ENCODE results near the gene SGSM1.
A peak's percentile ranks its signal among the peaks of the same experiment; 100 is the strongest.
"Not testable (repeated sequence)": the region's sequence is repeated elsewhere in the genome, so short reads cannot be mapped to it uniquely, and the experiment has no call there.

The SGSM1 gene

DNA sequence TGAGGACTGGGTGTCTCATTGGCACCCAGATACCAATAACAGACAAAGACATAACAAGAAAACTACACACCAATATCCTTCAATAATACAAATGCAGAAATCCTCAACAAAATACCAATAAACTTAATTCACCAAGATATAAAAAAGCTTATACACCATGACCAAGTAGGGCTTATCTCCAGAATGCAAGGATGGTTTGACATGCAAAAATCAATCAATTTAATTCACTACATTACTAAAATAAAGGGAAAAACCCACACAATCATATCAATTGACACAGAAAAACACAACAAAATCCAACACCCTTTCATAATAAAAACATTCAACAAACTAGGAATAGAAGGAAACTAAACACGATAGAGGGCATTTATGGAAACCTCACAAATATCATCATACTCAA is 99.9 kb downstream of the SGSM1 start:
- DNase-seq, result no peak

DNA sequence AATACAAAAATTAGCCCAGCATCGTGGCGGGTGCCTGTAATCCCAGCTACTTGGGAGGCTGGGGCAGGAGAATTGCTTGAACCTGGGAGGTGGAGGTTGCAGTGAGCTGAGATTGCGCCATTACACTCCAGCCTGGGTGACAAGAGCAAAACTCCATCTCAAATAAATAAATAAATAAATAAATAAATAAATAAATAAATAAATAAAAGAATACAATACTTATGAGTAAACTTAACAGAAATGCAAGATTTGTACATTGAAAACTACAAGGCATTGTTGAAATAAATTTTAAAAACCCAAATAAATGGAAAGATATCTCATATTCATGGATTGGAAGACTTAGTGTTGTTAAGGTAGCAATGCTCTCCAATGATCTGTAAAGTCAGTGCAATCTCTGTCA is 101.1 kb downstream of the SGSM1 start:
- not testable (repeated sequence) for DNase-seq

GRCh38 chr22:24920029-24920428 is 114.0 kb downstream of the SGSM1 start:
- no peak for DNase-seq

GRCh38 chr22:24925586-24926427 is 119.8 kb downstream of the SGSM1 start:
- DNase-seq, result no peak

DNA sequence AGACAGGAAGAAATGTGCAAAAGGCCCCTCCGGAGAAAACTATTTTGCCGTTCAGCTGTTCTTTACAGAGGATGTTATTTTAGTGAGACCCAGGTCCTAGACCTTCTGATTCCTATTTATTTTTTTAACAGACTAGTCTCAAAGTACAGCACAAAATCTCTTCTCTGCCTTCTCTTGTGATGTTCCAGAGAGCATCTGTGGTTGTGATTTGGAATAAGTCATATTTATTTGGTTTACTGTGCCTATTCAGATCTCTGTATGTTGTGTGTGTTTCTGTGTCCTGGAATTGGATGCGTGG is 120.4 kb downstream of the SGSM1 start:
- DNase-seq, result no peak

- DNase-seq, result no peak
Observed at GRCh38 chr22:24926849-24927579, 121.0 kb downstream of the SGSM1 start.

DNA sequence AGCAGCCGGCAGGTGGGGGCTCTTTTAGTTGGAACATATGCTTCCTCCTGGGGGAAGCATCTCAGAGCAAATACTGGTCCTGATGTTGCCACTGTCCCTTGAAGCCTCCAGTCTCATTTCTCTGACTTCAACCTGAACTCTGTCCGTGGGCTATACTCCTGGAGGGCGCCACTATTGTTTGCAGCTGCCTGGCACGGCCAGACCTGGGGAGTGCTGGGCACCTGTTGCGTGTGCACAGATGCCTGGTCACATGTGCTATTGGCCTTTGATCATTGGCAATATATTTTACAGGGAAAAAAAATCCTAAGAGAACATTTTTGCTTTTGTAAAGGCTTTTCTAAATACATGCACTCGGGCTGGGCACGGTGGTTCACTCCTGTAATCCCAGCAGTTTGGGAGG is 122.3 kb downstream of the SGSM1 start:
- DNase-seq, result no peak

DNA sequence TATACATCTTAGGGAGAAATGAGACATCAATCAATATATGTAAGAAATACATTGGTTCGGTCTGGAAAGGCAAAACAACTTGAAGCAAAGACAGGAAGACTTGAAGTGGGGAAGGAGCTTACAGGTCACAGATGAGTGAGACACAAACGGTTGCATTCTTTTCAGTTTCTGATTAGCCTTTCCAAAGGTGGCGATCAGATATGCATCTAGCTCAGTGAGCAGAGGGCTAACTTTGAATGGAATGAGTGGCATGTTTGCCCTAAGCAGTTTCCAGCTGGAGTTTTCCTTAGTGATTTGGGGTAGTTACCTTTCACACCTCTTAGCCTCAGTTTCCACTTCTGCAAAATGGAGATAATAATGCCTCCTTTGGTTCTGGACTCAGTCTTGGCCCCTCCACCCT is 124.7 kb downstream of the SGSM1 start:
- no peak for DNase-seq

- no peak for DNase-seq
Observed at GRCh38 chr22:24935771-24936483, 129.9 kb downstream of the SGSM1 start.

DNA sequence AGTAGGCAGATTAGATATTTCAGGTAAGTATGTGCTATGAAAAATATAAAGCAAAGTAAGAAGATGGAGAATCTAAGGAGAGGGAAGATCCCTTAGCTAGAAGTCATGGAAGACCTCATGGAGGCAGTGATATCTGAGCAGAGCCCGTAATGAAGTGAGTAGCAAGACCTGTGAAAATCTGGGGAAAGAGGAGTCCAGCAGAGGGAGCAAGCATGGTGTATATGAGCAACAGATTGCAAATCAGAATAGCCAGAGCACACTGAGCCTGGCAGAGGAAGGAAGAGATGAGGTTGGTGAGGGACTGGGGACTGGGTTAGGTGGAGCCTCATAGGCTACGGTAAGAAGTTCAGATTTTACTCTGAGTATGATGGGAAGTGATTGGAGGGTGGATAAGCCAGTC is 131.1 kb downstream of the SGSM1 start:
- DNase-seq, result no peak

DNA sequence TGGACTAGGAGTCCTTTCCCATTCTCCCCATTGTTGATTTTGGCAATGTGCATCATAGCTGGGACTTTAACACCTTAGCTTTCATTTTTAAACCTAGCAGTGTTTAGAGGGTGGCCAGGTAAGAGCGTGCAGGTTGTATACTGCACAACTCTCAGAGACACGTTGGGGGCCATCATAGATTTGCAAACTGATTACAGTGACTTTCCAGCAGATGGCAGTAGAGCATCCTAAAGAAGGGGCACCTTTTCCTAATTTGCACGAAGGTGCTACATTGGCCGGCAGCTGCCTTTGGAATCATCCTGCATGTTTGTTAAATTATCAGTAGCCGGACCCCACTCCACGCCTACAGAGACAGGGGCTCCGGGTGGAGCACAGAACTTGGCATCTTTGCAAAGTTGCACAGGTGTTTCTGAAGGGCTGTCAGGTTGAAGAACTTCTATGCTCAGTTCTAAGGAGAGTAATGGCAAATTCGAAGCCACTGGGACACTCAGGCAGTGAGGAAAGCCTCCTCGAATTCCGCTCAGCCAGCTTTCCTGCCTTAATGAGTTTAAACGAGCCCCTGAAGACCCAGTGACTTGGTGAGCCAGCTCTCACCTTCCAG is 132.8 kb downstream of the SGSM1 start:
- peak; percentile 35 for DNase-seq

- DNase-seq, result no peak
Observed at GRCh38 chr22:24942301-24942700, 136.3 kb downstream of the SGSM1 start.

DNA sequence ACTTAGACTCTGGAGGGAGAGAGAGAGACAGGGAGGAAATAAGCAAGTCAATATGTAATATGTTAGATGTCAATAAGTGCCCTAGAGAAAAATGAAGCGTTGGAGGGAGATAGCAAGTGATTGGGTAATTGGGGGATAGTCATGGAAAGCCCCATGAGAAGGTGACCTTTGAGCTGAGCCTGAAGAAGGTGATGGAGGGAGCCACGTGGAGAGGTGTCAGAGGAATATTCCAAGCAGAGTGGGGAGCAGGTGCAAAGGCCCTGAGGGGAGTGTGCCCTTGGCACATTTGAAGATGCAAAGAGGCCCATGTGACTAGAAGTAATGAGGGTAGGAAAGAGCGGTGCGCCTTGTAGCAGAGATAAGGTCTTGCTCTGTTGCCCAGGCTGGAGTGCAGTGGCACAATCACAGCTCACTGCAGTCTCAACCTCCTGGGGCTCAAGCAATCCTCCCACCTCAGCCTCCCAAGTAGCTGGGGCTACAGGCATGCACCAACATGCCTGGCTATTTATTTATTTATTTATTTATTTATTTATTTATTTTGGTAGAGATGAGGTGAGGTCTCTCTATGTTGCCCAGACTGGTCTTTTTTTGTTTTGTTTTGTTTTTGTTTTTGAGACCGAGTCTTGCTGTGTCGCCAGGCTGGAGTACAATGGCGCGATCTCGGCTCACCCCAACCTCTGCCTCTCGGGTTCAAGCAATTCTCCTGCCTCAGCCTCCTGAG is 138.4 kb downstream of the SGSM1 start:
- no peak for DNase-seq

DNA sequence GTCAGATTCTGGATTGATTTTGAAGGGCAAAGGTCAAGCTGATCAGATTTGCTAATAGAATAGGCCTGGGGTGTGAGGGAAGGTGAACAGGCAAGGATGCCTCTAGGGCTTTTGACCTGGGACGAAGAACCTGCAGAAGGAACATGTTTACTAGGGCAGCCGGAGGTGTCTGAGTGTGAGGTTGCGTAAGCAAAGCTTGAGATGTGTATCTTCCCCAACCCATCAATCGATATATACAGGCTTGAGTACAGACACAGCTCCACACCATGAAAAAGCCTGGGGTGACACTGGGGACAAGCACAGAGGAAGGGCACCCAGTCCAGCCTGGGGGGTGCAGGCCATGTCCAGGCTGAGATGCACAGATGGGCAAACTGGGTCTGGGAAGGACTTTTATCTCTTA is 139.4 kb downstream of the SGSM1 start:
- DNase-seq, result no peak

DNA sequence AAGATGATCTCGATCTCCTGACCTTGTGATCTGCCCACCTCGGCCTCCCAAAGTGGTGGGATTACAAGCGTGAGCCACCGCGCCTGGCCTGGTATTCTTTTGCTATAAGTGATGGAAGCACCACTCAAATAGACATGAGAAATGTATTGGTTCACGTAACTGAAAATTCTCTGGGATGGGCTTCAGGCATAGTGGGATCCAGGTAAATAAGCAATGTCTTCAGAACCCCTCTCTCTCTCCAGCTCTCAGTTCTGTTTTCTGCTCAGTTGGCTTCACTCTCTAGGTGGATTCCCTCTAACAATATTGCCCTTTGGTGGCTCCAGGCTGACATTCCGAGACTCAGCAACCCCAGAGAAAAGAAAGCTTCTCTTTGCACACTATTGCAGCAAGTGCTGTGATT is 141.4 kb downstream of the SGSM1 start:
- DNase-seq, result no peak

GRCh38 chr22:24947881-24948280 is 141.9 kb downstream of the SGSM1 start:
- DNase-seq, result no peak

- no peak for DNase-seq
Observed at GRCh38 chr22:24948356-24949202, 142.6 kb downstream of the SGSM1 start.

DNA sequence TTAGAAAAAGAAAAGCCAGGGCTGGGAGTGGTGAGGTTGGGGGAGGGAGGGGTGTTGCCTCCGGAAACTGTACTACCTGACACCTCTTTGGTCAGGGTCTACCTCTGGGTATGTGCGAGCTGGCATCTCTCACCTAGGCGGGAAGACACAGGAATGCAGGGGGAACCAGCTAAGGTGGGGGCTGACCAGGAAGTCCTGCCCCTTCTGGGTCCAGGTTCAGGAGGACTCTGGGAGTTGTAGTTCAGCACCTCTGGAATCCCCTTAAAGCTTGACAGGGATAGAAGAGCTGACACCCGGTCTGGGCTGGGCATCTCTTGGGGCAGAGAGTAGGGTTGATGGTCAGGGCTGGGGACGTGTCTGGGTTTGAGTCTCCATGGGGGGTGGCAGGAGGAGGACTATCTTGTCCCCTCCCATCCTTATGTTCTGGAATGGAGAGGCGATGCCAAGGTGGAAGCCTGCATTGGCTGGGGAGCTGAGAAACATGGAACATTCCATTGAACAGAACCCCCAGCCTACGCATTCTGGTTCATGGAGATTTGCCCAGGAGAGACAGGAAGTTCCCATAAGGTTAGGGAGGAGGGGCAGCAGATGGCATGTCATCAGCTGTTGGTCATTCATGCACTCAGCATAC is 144.4 kb downstream of the SGSM1 start:
- DNase-seq, result no peak

DNA sequence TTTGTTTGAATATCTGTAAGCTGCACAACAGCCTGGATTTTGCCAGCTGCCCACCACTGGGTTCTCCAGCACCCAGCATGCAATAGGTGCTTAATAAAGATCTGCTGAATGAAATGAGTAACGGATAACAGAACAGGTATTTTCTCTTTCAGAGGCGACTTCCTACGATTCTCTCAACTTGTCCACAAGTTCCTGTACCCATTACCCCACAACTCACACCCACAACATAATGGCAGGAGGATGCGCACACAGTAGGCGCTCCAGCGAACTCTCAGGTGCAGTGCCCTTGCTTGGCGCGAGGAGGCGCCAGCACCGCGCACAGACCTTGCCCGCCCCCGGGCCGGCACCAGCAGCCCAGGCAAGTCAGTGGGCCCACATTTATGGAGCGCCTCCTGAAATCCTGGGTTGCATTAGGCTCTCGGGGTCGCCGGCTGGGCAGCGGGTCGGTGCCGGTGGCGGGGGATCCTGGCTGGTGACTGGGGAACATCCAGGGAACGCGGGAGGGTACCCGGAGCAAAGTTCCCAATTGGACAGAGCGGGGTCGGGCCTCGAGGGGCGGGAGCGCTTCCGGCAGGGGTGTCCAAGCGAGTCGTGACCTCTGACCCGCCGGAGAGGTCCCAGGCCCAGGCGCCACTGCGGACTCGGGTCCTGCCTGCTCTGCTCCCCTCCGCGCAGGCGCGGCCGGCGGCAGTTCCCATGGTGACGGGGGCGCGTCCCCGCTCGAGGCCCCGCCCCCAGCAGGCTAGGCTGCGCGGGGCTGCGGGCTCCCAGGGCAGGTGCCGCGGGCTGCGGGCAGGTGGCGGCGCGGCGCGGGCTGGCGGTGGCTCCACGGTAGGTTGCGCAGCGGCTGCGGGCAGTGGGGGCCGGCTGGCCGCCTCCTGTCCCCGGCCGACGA is 146.2 kb downstream of the SGSM1 start, which contains the start of gene KIAA1671:
TSS of gene KIAA1671 (plus strand) at position 775 of the 895 bp plus-strand sequence. CDS start 75,284 bp downstream, outside the sequence.
- DNase-seq, result peak; percentile 79

GRCh38 chr22:24952837-24953383 is 146.9 kb downstream of the SGSM1 start:
- DNase-seq, result peak; percentile 36

All from NCI-H345 (cell line).